C4-2B (cell line): ENCODE results near the gene ZNF689.
"Not testable (repeated sequence)": the region's sequence is repeated elsewhere in the genome, so short reads cannot be mapped to it uniquely, and the experiment has no call there.

Source experiments
- ZFX ChIP-seq: fragments of 450-650 bp; IDR thresholded peaks from 2 replicates; pipeline ENCODE4 v1.6.1; 2017
- TF ChIP-seq, protein P1 (sequence below): fragments of 450-650 bp; conservative IDR thresholded peaks from 2 replicates; pipeline ENCODE4 v1.5.1; 2017; ENCODE audit warnings: mild to moderate bottlenecking

DNA sequence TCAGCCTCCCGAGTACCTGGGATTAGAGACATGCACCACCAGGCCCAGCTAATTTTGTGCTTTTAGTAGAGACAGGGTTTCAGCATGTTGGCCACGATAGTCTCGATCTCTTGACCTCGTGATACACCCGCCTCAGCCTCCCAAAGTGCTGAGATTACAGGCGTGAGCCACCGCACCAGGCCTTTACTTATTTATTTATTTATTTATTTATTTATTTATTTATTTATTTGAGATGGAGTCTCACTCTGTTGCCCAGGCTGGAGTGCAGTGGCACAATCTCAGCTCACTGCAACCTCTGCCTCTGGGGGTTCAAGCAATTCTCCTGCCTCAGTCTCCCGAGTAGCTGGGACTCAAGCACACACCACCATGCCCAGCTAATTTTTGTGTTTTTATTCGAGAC is 19.3 kb downstream of the ZNF689 start:
- TF ChIP-seq, protein P1, sequence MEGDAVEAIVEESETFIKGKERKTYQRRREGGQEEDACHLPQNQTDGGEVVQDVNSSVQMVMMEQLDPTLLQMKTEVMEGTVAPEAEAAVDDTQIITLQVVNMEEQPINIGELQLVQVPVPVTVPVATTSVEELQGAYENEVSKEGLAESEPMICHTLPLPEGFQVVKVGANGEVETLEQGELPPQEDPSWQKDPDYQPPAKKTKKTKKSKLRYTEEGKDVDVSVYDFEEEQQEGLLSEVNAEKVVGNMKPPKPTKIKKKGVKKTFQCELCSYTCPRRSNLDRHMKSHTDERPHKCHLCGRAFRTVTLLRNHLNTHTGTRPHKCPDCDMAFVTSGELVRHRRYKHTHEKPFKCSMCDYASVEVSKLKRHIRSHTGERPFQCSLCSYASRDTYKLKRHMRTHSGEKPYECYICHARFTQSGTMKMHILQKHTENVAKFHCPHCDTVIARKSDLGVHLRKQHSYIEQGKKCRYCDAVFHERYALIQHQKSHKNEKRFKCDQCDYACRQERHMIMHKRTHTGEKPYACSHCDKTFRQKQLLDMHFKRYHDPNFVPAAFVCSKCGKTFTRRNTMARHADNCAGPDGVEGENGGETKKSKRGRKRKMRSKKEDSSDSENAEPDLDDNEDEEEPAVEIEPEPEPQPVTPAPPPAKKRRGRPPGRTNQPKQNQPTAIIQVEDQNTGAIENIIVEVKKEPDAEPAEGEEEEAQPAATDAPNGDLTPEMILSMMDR = not testable (repeated sequence)
- not testable (repeated sequence) for TF ChIP-seq ZFX
